ENCODE results near the gene DDX47. TPM values are rescaled to one million over a fixed set of nuclear protein-coding genes. Genes with fewer than 3 reads are reported as not detected.
"Not testable (repeated sequence)": the region's sequence is repeated elsewhere in the genome, so short reads cannot be mapped to it uniquely, and the experiment has no call there.

The DDX47 gene
- total and polyA plus RNA-seq, 7 experiments from 2014 or later: 70.7 to 154 (median 75.5) TPM

DNA sequence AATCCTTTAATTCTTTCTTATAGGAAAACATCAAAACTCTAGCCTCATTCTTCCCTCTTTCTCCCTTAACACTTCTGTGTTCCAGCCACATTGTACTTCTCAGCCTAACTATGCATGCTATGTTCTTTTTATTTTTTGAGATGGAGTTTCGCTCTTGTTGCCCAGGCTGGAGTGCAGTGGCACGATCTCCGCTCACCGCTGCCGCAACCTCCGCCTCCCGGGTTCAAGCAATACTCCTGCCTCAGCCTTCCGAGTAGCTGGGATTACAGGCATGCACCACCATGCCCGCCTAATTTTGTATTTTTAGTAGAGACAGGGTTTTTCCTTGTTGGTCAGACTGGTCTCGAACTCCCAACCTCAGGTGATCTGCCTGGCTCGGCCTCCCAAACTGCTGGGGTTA, 7.2 kb downstream of the DDX47 start:
- H3K9me3 ChIP-seq (ENCODE audit: control insufficient read depth in 2 of 3, low read length in 3 of 3); POLR2A ChIA-PET; H3K27ac ChIP-seq (ENCODE audit: low read depth, low read length); CTCF ChIA-PET; ATAC-seq; H3K27me3 Mint-ChIP-seq; H3K4me3 Mint-ChIP-seq; H3K27me3 ChIP-seq (ENCODE audit: control insufficient read depth in 2 of 2, insufficient read depth in 2 of 2, low read length in 2 of 2); intact Hi-C loops (cut with micrococcal nuclease); H3K9me3 Mint-ChIP-seq; DNase-seq; H3K4me3 ChIP-seq (ENCODE audit: low read length): not testable (repeated sequence)
- peak overlapping the region in 2 of 9 donors; percentile 10 to 16 for H3K27ac Mint-ChIP-seq
- H3K36me3 Mint-ChIP-seq: peaks cover 13 to 79% (median 42%) of the 10 kb centered on the region in 5 donors
- H3K4me1 ChIP-seq (ENCODE audit: control insufficient read depth in 2 of 2, insufficient read depth in 2 of 2, low read length in 2 of 2): peaks cover 0 to 14% of the 10 kb centered on the region in 2 donors
- peaks cover 19 to 55% (median 47%) of the 10 kb centered on the region in 7 donors for H3K4me1 Mint-ChIP-seq
- peaks cover 21 to 56% (median 37%) of the 10 kb centered on the region in 3 experiments for H3K36me3 ChIP-seq (ENCODE audit: control insufficient read depth in 2 of 3, insufficient read depth in 3 of 3, low read length in 3 of 3)

DNA sequence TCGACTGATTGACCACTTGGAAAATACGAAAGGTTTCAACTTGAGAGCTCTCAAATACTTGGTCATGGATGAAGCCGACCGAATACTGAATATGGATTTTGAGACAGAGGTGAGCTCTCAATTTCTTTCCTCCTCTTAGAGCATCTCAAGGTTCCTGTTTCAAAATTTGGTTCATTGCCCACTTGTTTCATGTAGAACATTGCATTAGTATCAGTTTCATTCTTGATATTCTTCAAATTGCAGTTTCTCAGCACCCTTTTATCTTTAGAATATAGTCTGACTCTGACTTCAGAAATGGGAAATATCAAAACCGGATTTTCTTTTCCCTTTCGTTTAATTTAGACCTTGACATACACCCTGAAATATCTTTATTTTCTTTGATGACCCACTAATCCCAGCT, 8.8 kb downstream of the DDX47 start:
- peaks cover 12 to 71% (median 37%) of the 10 kb centered on the region in 5 donors for H3K36me3 Mint-ChIP-seq
- no peak overlapping the region for H3K4me3 ChIP-seq (ENCODE audit: low read length)
- peaks cover 12 to 39% (median 31%) of the 10 kb centered on the region in 7 donors for H3K4me1 Mint-ChIP-seq
- no peaks in the 10 kb centered on the region for H3K4me1 ChIP-seq (ENCODE audit: control insufficient read depth in 2 of 2, insufficient read depth in 2 of 2, low read length in 2 of 2)
- no peak for ATAC-seq
- no peaks in the 10 kb centered on the region for H3K9me3 ChIP-seq (ENCODE audit: control insufficient read depth in 2 of 3, low read length in 3 of 3)
- no peak for DNase-seq
- no peaks in the 10 kb centered on the region for H3K27me3 ChIP-seq (ENCODE audit: control insufficient read depth in 2 of 2, insufficient read depth in 2 of 2, low read length in 2 of 2)
- H3K27me3 Mint-ChIP-seq: no peaks in the 10 kb centered on the region
- no peak overlapping the region for H3K4me3 Mint-ChIP-seq
- ChIA-PET POLR2A (interaction anchor here (1.4 kb wide), 1 partner anchor 9 kb away, joined by 6 read pairs; the partner anchor contains the start of gene DDX47), CTCF (interaction anchor here (1.0 to 1.7 kb wide), 2 partner anchors 15 to 176 kb away, joined by 3 to 5 read pairs; no protein-coding TSS in a partner anchor)
- H3K27ac ChIP-seq (ENCODE audit: low read depth, low read length): no peak overlapping the region
- no peaks in the 10 kb centered on the region for H3K9me3 Mint-ChIP-seq
- H3K27ac Mint-ChIP-seq: no peak overlapping the region
- intact Hi-C loops (cut with micrococcal nuclease): no loop called here
- peaks cover 26 to 71% (median 40%) of the 10 kb centered on the region in 3 experiments for H3K36me3 ChIP-seq (ENCODE audit: control insufficient read depth in 2 of 3, insufficient read depth in 3 of 3, low read length in 3 of 3)

DNA sequence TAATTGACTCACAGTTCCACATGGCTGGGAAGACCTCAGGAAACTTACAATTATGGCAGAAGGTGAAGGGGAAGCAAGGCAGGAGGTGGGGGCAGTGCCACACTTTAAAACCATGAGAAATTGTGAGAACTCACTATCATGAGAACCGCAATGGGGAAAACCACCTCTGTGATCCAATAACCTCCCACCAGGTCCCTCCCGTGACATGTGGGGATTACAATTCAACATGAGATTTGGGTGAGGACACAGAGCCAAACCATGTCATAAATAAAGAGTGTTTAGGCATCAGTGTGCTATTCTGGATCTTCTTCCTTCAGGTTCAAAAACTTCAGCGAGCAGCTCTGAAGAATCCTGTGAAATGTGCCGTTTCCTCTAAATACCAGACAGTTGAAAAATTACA, 9.7 kb downstream of the DDX47 start:
- intact Hi-C loops (cut with micrococcal nuclease): no loop called here
- Mint-ChIP-seq H3K9me3 (no peaks in the 10 kb centered on the region), H3K36me3 (peaks cover 12 to 73% (median 46%) of the 10 kb centered on the region in 5 donors), H3K4me1 (peaks cover 12 to 29% (median 24%) of the 10 kb centered on the region in 7 donors), H3K27me3 (no peaks in the 10 kb centered on the region), H3K4me3 (no peak overlapping the region), H3K27ac (no peak overlapping the region)
- ChIA-PET POLR2A (interaction anchor here (0.9 kb wide), 1 partner anchor 11 kb away, joined by 3 read pairs; no protein-coding TSS in a partner anchor), CTCF (interaction anchor here (1.0 kb wide), 1 partner anchor 177 kb away, joined by 3 read pairs; no protein-coding TSS in a partner anchor)
- H3K4me3 ChIP-seq (ENCODE audit: low read length): no peak overlapping the region
- H3K4me1 ChIP-seq (ENCODE audit: control insufficient read depth in 2 of 2, insufficient read depth in 2 of 2, low read length in 2 of 2): no peaks in the 10 kb centered on the region
- H3K27ac ChIP-seq (ENCODE audit: low read depth, low read length): no peak overlapping the region
- H3K36me3 ChIP-seq (ENCODE audit: control insufficient read depth in 2 of 3, insufficient read depth in 3 of 3, low read length in 3 of 3): peaks cover 32 to 80% (median 46%) of the 10 kb centered on the region in 3 experiments
- no peaks in the 10 kb centered on the region for H3K27me3 ChIP-seq (ENCODE audit: control insufficient read depth in 2 of 2, insufficient read depth in 2 of 2, low read length in 2 of 2)
- no peaks in the 10 kb centered on the region for H3K9me3 ChIP-seq (ENCODE audit: control insufficient read depth in 2 of 3, low read length in 3 of 3)
- DNase-seq (no peak), ATAC-seq (no peak)

DNA sequence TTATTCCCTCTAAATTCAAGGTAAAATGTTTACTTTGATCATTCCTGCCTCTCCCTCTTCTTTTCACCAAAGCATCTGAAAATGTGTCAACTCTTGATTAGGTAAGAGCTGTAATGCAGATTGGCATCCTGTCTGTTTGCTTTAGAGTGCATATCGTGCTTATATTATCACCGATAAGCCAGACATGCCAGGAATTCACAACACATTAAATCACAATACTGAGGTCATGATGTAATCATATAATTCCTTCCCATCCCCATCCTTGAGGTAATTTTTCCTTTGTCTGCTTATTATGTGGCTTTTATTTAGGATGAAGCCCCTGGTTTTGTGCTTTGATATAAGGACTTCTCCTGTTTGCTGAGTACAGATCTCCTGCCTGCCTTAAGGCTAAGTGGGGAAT, 10.2 kb downstream of the DDX47 start:
- Histone ChIP-seq H3K4me3 (ENCODE audit: low read length) (no peak overlapping the region), H3K36me3 (ENCODE audit: control insufficient read depth in 2 of 3, insufficient read depth in 3 of 3, low read length in 3 of 3) (peaks cover 32 to 84% (median 48%) of the 10 kb centered on the region in 3 experiments), H3K27me3 (ENCODE audit: control insufficient read depth in 2 of 2, insufficient read depth in 2 of 2, low read length in 2 of 2) (no peaks in the 10 kb centered on the region), H3K27ac (ENCODE audit: low read depth, low read length) (no peak overlapping the region), H3K4me1 (ENCODE audit: control insufficient read depth in 2 of 2, insufficient read depth in 2 of 2, low read length in 2 of 2) (no peaks in the 10 kb centered on the region), H3K9me3 (ENCODE audit: control insufficient read depth in 2 of 3, low read length in 3 of 3) (no peaks in the 10 kb centered on the region)
- Mint-ChIP-seq H3K27me3 (no peaks in the 10 kb centered on the region), H3K36me3 (peaks cover 12 to 72% (median 47%) of the 10 kb centered on the region in 5 donors), H3K9me3 (no peaks in the 10 kb centered on the region), H3K4me1 (peaks cover 9 to 25% (median 24%) of the 10 kb centered on the region in 7 donors), H3K4me3 (no peak overlapping the region), H3K27ac (peak overlapping the region in 2 of 9 donors; percentile 5 to 62)
- no peak for ATAC-seq
- DNase-seq: no peak
- POLR2A ChIA-PET: interaction anchor here (0.9 kb wide), 1 partner anchor 11 kb away, joined by 3 read pairs; no protein-coding TSS in a partner anchor
- CTCF ChIA-PET: no interaction called here
- intact Hi-C loops (cut with micrococcal nuclease): no loop called here

DNA sequence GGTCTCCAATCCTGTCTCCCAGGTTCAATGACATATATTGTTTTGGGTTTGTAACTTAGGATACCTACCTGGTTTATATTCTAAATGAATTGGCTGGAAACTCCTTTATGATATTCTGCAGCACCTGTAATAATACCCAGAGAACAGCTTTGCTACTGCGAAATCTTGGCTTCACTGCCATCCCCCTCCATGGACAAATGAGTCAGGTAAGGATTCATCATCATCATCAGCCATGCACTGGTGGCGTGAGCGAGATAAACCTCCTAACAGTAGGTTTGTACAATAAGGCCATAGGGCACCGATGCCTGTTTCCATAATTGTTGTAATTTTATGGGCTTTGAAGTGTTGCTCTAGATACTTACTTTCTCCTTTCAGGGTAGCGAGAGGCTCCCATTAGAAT, 10.7 kb downstream of the DDX47 start:
- intact Hi-C loops (cut with micrococcal nuclease): no loop called here
- no peaks in the 10 kb centered on the region for H3K9me3 Mint-ChIP-seq
- peaks cover 12 to 72% (median 50%) of the 10 kb centered on the region in 5 donors for H3K36me3 Mint-ChIP-seq
- no peaks in the 10 kb centered on the region for H3K9me3 ChIP-seq (ENCODE audit: control insufficient read depth in 2 of 3, low read length in 3 of 3)
- H3K4me1 Mint-ChIP-seq: peaks cover 6 to 21% (median 20%) of the 10 kb centered on the region in 7 donors
- H3K4me3 ChIP-seq (ENCODE audit: low read length): no peak overlapping the region
- ATAC-seq (no peak), DNase-seq (no peak)
- no peaks in the 10 kb centered on the region for H3K27me3 ChIP-seq (ENCODE audit: control insufficient read depth in 2 of 2, insufficient read depth in 2 of 2, low read length in 2 of 2)
- no peak overlapping the region for H3K27ac ChIP-seq (ENCODE audit: low read depth, low read length)
- H3K27me3 Mint-ChIP-seq: no peaks in the 10 kb centered on the region
- peaks cover 32 to 87% (median 54%) of the 10 kb centered on the region in 3 experiments for H3K36me3 ChIP-seq (ENCODE audit: control insufficient read depth in 2 of 3, insufficient read depth in 3 of 3, low read length in 3 of 3)
- no peak overlapping the region for H3K4me3 Mint-ChIP-seq
- H3K27ac Mint-ChIP-seq: peak overlapping the region in 1 of 9 donors; percentile 62
- no peaks in the 10 kb centered on the region for H3K4me1 ChIP-seq (ENCODE audit: control insufficient read depth in 2 of 2, insufficient read depth in 2 of 2, low read length in 2 of 2)
- CTCF ChIA-PET: no interaction called here
- POLR2A ChIA-PET: interaction anchor here (0.9 kb wide), 1 partner anchor 12 kb away, joined by 3 read pairs; no protein-coding TSS in a partner anchor

DNA sequence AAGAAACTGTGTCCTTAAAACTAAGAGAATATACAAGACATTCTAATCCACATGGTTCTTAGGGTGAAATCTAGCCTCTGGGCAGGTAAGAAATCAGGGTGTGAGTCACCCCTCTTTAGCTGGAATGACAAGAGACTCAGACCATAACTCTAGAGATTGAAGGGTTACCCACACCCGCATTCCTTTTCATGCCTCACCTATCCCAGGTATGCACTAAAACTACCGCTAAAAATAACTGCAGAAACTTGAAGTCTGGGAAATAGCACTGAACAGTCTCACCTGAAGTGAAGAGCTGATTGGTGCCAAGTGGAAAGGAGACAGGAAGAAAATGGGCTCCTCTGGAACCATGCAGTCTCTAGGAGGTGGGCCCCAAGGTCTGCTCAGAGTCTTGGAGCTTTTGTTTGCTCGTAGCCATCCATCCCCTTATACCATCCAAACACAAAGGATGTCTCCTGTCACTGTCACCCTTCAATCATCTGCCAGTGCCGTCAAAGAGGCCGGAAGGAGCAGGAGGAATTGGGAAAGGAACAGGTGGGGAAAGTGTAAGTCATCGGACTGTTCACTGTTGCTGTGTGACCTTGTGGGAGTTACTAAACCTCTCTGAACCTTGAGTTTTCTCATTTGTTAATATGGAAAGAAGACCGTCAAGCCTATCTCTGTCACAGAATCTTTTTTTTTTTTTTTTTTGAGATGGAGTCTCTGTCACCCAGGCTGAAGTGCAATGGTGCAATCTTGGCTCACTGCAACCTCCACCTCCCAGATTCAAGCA, 22.4 kb downstream of the DDX47 start:
- DNase-seq (no peak), ATAC-seq (no peak)
- Histone ChIP-seq H3K36me3 (ENCODE audit: control insufficient read depth in 2 of 3, insufficient read depth in 3 of 3, low read length in 3 of 3) (peaks cover 0 to 32% (median 0%) of the 10 kb centered on the region in 3 experiments), H3K4me3 (ENCODE audit: low read length) (no peak overlapping the region), H3K4me1 (ENCODE audit: control insufficient read depth in 2 of 2, insufficient read depth in 2 of 2, low read length in 2 of 2) (peaks cover 0 to 26% of the 10 kb centered on the region in 2 donors), H3K27me3 (ENCODE audit: control insufficient read depth in 2 of 2, insufficient read depth in 2 of 2, low read length in 2 of 2) (no peaks in the 10 kb centered on the region), H3K27ac (ENCODE audit: low read depth, low read length) (no peak overlapping the region), H3K9me3 (ENCODE audit: control insufficient read depth in 2 of 3, low read length in 3 of 3) (no peaks in the 10 kb centered on the region)
- peaks cover 13 to 27% (median 25%) of the 10 kb centered on the region in 5 donors for H3K36me3 Mint-ChIP-seq
- peaks cover 14 to 37% (median 34%) of the 10 kb centered on the region in 7 donors for H3K4me1 Mint-ChIP-seq
- POLR2A ChIA-PET: interaction anchor here (0.7 kb wide), 1 partner anchor 1068 kb away, joined by 4 read pairs; no protein-coding TSS in a partner anchor
- CTCF ChIA-PET: interaction anchor here (1.5 to 4.1 kb wide), 6 partner anchors 8 to 80 kb away, joined by 4 to 24 read pairs (median 8); partner anchors contain the start of gene GPRC5A
- intact Hi-C loops (cut with micrococcal nuclease): loop anchor here (2.0 to 5.0 kb wide), 3 partner anchors 23 to 167 kb away; partner anchors contain the start of genes DDX47 (in 1 of the 2), GPRC5A (in 1 of the 2) and HEBP1 (in 1 of the 2)
- peak overlapping the region in 5 of 9 donors; percentile 16 to 90 (median 69) for H3K27ac Mint-ChIP-seq
- no peaks in the 10 kb centered on the region for H3K9me3 Mint-ChIP-seq
- H3K4me3 Mint-ChIP-seq: no peak overlapping the region
- H3K27me3 Mint-ChIP-seq: no peaks in the 10 kb centered on the region

All from naive thymus-derived CD4-positive, alpha-beta T cell (primary cell).